Smooth muscle cell (in vitro differentiated cells): ENCODE results near the gene TNFRSF13B. TPM values are rescaled to one million over a fixed set of nuclear protein-coding genes. Genes with fewer than 3 reads are reported as not detected.

Source experiments
- DNase-seq: peaks from one replicate; lab custom pipeline; 2025; ENCODE audit not compliant: unreplicated experiment; lab: John Stamatoyannopoulos, UW
- H2AFZ ChIP-seq: fragments of 200-600 bp; sonication (generic); 2 replicates; pipeline ENCODE4 v1.6.0; 2016; ENCODE audit warnings: antibody characterized with exemption, low read depth, mild to moderate bottlenecking
- H3F3A ChIP-seq: fragments of 200-600 bp; sonication (generic); 2 replicates; pipeline ENCODE4 v1.6.0; 2017; ENCODE audit warnings: antibody characterized with exemption, low read depth
- H3K27ac ChIP-seq: fragments of 200-600 bp; sonication (generic); 2 replicates; pipeline ENCODE4 v1.5.1; 2016; ENCODE audit warnings: low read depth, mild to moderate bottlenecking
- H3K27me3 ChIP-seq: fragments of 200-600 bp; sonication (generic); 2 replicates; pipeline ENCODE4 v1.6.1; 2016; ENCODE audit warnings: low read depth, mild to moderate bottlenecking
- H3K36me3 ChIP-seq: fragments of 200-600 bp; sonication (generic); 2 replicates; pipeline ENCODE4 v1.5.1; 2016; ENCODE audit warnings: low read depth
- H3K4me1 ChIP-seq: fragments of 200-600 bp; sonication (generic); 2 replicates; pipeline ENCODE4 v1.5.1; 2016; ENCODE audit warnings: low read depth
- H3K4me2 ChIP-seq: fragments of 200-600 bp; sonication (generic); 2 replicates; pipeline ENCODE4 v1.6.0; 2016; ENCODE audit warnings: mild to moderate bottlenecking
- H3K4me3 ChIP-seq: fragments of 200-600 bp; sonication (generic); 2 replicates; pipeline ENCODE4 v1.5.1; 2016; ENCODE audit warnings: mild to moderate bottlenecking
- H3K79me2 ChIP-seq: fragments of 200-600 bp; sonication (generic); 2 replicates; pipeline ENCODE4 v1.6.0; 2016; ENCODE audit warnings: low read depth, mild to moderate bottlenecking
- H3K9ac ChIP-seq: fragments of 200-600 bp; sonication (generic); 2 replicates; pipeline ENCODE4 v1.6.0; 2016; ENCODE audit warnings: low read depth
- H3K9me3 ChIP-seq: fragments of 200-600 bp; sonication (generic); replicated peaks from 2 replicates; pipeline ENCODE4 v1.5.1; 2016; ENCODE audit warnings: low read depth
- H4K20me1 ChIP-seq: fragments of 200-600 bp; sonication (generic); 2 replicates; pipeline ENCODE4 v1.6.0; 2016; ENCODE audit warnings: low read depth
- WGBS: methylation state at CpG from one replicate; pipeline ENCODE4 v1.1.7; 2016; ENCODE audit warnings: low lambda C conversion rate; 5-methylcytosine and 5-hydroxymethylcytosine counted together
- polyA plus RNA-seq: library from polyadenylated mRNA; unstranded; fragments of >200 nt; fragmentation: Nextera tagmentation; extraction: Ambion mirVana; gene quantifications from 2 replicates; pipeline ENCODE4 v1.2.1, GENCODE V29; 2016
- total RNA-seq: library from RNA; depleted of rRNA; stranded (reverse); fragments of >200 nt; gene quantifications from 2 replicates; pipeline ENCODE4 v1.2.3, GENCODE V29; 2014
- TF ChIP-seq, protein P1 (sequence below): fragments of 200-600 bp; sonication (generic); IDR thresholded peaks from 2 replicates; pipeline ENCODE4 v1.5.1; 2017; ENCODE audit warnings: borderline replicate concordance, mild to moderate bottlenecking, antibody characterized with exemption; ENCODE audit not compliant: insufficient read depth, poor library complexity, severe bottlenecking

The TNFRSF13B gene
- total and polyA plus RNA-seq, 2 experiments from 2014 or later = not detected

DNA sequence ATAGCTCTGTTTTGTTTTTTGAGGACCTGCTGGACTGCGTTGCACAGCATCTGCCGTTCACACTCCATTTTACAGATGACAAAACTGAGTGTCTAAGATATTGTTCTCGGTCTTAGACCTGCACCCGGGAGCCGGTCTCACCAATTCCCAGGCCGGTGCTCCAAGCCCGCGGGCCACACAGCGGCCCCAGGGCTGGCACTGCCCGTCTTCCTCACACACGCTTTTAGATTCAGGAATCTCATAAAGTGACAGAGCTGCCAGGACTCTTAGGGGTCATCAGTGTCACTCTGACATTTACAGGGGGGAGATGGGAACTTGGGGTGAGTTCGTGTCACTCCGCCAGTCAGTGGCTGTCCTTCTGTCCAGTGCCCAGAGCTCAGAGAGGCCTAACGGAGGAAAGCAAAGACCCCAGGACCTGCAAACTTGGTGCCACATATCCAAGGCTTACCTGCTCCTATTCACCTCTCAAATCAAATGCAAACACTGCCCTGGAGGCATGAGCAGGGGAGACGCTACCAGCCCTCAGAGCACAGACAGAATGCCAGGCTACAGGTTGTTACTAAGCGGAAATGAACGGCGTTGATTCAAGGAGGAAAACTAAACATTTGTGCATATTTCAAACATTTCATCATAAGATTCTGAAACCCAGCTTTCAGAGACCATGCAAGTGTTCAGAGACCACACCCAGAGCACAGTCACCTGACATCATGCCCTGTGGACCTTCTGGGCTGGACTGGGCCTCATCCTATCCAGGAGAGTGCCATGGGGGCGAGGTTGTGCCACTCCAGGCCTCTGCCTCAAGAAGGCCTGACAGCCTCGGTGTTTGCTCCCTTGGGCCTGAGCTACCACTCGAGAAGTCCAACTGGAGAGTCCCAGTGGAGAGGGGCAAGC lies 29.5 kb downstream of the TNFRSF13B start:
- DNase-seq = no peak
- Histone ChIP-seq H3K9me3 (no peaks in the 10 kb centered on the region), H3K4me2 (no peak overlapping the region), H3F3A (peaks cover 9% of the 10 kb centered on the region), H3K4me1 (no peaks in the 10 kb centered on the region), H4K20me1 (no peaks in the 10 kb centered on the region), H3K9ac (no peak overlapping the region), H3K27ac (no peak overlapping the region), H2AFZ (no peak overlapping the region), H3K36me3 (no peaks in the 10 kb centered on the region), H3K4me3 (no peak overlapping the region), H3K27me3 (peaks cover 3% of the 10 kb centered on the region), H3K79me2 (no peaks in the 10 kb centered on the region)
- TF ChIP-seq, protein P1, sequence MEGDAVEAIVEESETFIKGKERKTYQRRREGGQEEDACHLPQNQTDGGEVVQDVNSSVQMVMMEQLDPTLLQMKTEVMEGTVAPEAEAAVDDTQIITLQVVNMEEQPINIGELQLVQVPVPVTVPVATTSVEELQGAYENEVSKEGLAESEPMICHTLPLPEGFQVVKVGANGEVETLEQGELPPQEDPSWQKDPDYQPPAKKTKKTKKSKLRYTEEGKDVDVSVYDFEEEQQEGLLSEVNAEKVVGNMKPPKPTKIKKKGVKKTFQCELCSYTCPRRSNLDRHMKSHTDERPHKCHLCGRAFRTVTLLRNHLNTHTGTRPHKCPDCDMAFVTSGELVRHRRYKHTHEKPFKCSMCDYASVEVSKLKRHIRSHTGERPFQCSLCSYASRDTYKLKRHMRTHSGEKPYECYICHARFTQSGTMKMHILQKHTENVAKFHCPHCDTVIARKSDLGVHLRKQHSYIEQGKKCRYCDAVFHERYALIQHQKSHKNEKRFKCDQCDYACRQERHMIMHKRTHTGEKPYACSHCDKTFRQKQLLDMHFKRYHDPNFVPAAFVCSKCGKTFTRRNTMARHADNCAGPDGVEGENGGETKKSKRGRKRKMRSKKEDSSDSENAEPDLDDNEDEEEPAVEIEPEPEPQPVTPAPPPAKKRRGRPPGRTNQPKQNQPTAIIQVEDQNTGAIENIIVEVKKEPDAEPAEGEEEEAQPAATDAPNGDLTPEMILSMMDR = no peak
- WGBS = 96% methylated on average over 21 of the region's 21 CpGs

DNA sequence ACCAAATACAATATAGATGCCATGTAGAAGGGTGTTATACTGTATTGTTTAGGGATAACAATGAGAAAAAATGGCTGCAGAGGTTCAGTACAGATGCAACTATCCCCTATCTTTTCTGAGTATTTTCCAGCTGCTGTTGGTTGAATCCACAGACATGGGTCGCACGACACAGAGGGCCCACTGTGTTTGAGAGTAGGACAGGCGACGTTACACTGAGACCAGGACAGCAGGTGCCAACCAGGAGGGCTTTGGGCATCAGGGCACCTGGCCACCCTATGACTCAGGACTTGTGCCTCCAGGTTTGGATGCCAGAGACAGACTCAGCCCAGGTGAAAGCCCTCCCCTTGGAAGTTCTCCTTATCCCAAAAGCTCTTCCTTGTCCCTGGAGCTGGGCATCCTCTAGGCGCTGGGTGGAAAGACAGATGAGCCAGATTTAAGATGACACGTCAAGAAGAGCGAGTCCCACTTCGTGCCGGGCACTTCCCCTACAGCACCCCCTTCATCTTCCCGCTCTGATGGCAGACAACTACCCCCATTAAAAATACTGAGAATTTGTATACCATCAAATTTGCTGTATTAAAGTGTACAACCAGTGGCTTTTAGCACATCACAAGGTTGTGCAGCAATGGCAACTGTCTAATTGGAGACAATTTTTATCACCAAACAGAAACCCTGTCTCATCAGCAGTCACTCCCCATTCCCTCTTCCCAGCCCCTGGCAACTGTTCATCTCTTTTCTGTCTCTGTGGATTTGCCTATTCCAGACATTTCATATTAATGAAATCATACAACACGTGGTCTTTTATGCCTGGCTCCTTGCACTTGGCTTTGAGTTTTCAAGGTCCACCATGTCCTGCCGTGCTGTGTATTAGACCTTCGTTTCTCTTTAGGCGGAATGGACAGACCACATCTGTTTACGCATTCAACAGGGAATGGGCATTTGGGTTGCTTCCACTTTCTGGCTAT lies 30.6 kb downstream of the TNFRSF13B start:
- no peaks in the 10 kb centered on the region for H3K9me3 ChIP-seq
- no peaks in the 10 kb centered on the region for H3K36me3 ChIP-seq
- 95% methylated on average over 15 of the region's 15 CpGs for WGBS
- H3K4me1 ChIP-seq = no peaks in the 10 kb centered on the region
- TF ChIP-seq, protein P1 = no peak
- H3K27ac ChIP-seq = no peak overlapping the region
- H3F3A ChIP-seq = no peaks in the 10 kb centered on the region
- no peaks in the 10 kb centered on the region for H4K20me1 ChIP-seq
- peaks cover 3% of the 10 kb centered on the region for H3K27me3 ChIP-seq
- H3K4me2 ChIP-seq = no peak overlapping the region
- no peaks in the 10 kb centered on the region for H3K79me2 ChIP-seq
- no peak for DNase-seq
- H2AFZ ChIP-seq = no peak overlapping the region
- H3K4me3 ChIP-seq = no peak overlapping the region
- no peak overlapping the region for H3K9ac ChIP-seq

DNA sequence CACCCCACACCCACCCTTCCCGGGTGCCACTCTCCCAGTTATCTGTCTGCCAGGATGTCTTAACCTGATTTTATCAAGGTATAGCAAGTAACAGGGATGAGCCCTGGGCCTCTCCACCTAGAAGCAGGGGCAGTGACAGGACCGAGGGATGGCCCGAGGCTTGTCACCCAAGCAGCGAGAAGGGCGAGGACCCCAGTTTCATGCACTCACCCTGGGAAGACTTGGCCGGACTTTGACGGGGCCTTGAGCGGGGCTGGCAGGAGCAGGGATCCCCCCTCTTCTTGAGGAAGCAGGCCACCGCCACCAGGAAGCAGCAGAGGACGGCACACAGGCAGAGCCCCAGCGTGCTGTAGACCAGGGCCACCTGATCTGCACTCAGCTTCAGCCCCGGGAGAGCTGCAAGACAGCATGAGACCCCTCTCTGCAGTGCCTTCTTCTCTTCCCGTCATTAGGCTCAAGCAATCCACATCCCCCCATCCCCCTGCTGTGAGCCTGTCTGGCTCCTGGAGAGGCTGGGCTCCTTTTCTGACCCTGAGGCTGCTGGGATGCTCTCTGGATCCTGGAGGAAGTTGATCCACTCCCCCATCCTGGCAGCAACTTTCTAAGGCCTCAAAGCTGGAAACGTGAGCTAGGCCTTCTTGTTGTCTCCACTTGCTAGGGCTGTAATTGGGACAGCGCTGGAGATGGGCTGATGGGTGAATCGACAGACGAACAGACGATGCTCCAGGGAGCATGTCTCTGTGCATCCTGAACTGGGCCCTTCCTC lies 31.6 kb downstream of the TNFRSF13B start:
- Histone ChIP-seq H3K9ac (no peak overlapping the region), H2AFZ (no peak overlapping the region), H4K20me1 (no peaks in the 10 kb centered on the region), H3F3A (no peaks in the 10 kb centered on the region), H3K4me2 (no peak overlapping the region), H3K79me2 (no peaks in the 10 kb centered on the region), H3K4me1 (no peaks in the 10 kb centered on the region), H3K9me3 (no peaks in the 10 kb centered on the region), H3K27me3 (peaks cover 3% of the 10 kb centered on the region), H3K36me3 (no peaks in the 10 kb centered on the region), H3K27ac (no peak overlapping the region), H3K4me3 (no peak overlapping the region)
- no peak for DNase-seq
- TF ChIP-seq, protein P1 = no peak
- WGBS = 72% methylated on average over 18 of the region's 18 CpGs
